Uterus (tissue), 4 donors: ENCODE data around the gene ETV1. TPM values are rescaled to one million over a fixed set of nuclear protein-coding genes. Genes with fewer than 3 reads are reported as not detected.

Experiments used
- DNase-seq, 2 donors: peaks; one replicate each; pipeline ENCODE4 v3.0.0-alpha.2; 2019 to 2020
- H3K27ac ChIP-seq, 2 donors: fragments of 200-600 bp; sonication (generic); 1 replicate in 1 of 2; 2 replicates in 1 of 2; pipeline ENCODE4 v1.5.1; 2016 to 2018
- H3K27me3 ChIP-seq, 2 donors: fragments of 200-600 bp; sonication (generic); one replicate each; pipeline ENCODE4 v1.5.1; 2018 to 2019; ENCODE audit warnings: control low read depth in 1 of 2
- H3K36me3 ChIP-seq, 2 donors: fragments of 200-600 bp; sonication (generic); one replicate each; pipeline ENCODE4 v1.5.1; 2019; ENCODE audit warnings: control low read depth in 1 of 2
- H3K4me1 ChIP-seq, 2 donors: fragments of 200-600 bp; sonication (generic); one replicate each; pipeline ENCODE4 v1.5.1; 2018 to 2019; ENCODE audit warnings: control low read depth in 1 of 2
- H3K4me3 ChIP-seq, 2 donors: fragments of 200-600 bp; sonication (generic); 1 replicate in 1 of 2; 2 replicates in 1 of 2; pipeline ENCODE4 v1.5.1; 2018 to 2019; ENCODE audit warnings: mild to moderate bottlenecking in 1 of 2
- H3K9me3 ChIP-seq, 2 donors: fragments of 200-600 bp; sonication (generic); one replicate each; pipeline ENCODE4 v1.5.1; 2019; ENCODE audit warnings: control low read depth in 1 of 2
- CTCF ChIP-seq, 4 experiments: fragments of 200-600 bp in 2 of 4; fragments of 450-650 bp in 2 of 4; sonication (generic) in 2 of 4; IDR thresholded peaks; one replicate each; pipeline ENCODE4 v1.5.1; 2016 to 2019; ENCODE audit warnings: antibody characterized with exemption in 4 of 4, mild to moderate bottlenecking in 2 of 4, moderate library complexity in 1 of 4
- POLR2A ChIP-seq, 2 donors: fragments of 450-650 bp; IDR thresholded peaks; one replicate each; pipeline ENCODE4 v1.6.1; 2016; ENCODE audit warnings: antibody characterized with exemption in 2 of 2, mild to moderate bottlenecking in 1 of 2, moderate library complexity in 1 of 2
- intact Hi-C: fragments of 100-400 bp; cut with DNase I; formaldehyde crosslinking; loops from one replicate; pipeline ENCODE4 v1.15.1; 2023; ENCODE audit warnings: low total_unique reads
- small RNA-seq: library from RNA; depleted of rRNA; stranded (forward); fragments of <200 nt; gene quantifications from one replicate; pipeline ENCODE3, GENCODE V24; 2016
- total RNA-seq, 4 donors: library from RNA; depleted of rRNA in 3 of 4; stranded (reverse); fragments of >200 nt in 3 of 4; gene quantifications; one replicate each; pipeline versions ENCODE4 v1.1.0 to v1.2.4, GENCODE V29; 2014 to 2023
- donor health status: DM: yes; HTN: yes; CAD: no.

ETV1 gene
- total RNA-seq, 4 donors from 2014 or later: 1.5 to 35.3 (median 5.2) TPM

GRCh38 chr7:13844954-13845353 is 144.5 kb downstream of the ETV1 start:
- intact Hi-C loops: no loop called here
- no peaks in the 10 kb centered on the region for H3K36me3 ChIP-seq
- H3K4me3 ChIP-seq: no peak overlapping the region
- DNase-seq: no peak
- no peaks in the 10 kb centered on the region for H3K27me3 ChIP-seq
- no peak overlapping the region for H3K27ac ChIP-seq
- H3K9me3 ChIP-seq: no peaks in the 10 kb centered on the region
- no peaks in the 10 kb centered on the region for H3K4me1 ChIP-seq
- TF ChIP-seq CTCF (IDR thresholded peaks at IDR 0.05) (no peak), POLR2A (IDR thresholded peaks at IDR 0.05) (no peak)

- Histone ChIP-seq H3K4me3 (no peak overlapping the region), H3K36me3 (no peaks in the 10 kb centered on the region), H3K9me3 (no peaks in the 10 kb centered on the region), H3K27me3 (no peaks in the 10 kb centered on the region), H3K27ac (no peak overlapping the region), H3K4me1 (no peaks in the 10 kb centered on the region)
- TF ChIP-seq CTCF (IDR thresholded peaks at IDR 0.05) (no peak), POLR2A (IDR thresholded peaks at IDR 0.05) (no peak)
- DNase-seq: no peak
- intact Hi-C loops: no loop called here
Observed at GRCh38 chr7:13841284-13841683, 148.2 kb downstream of the ETV1 start.

Small RNA genes lying within 50 kb of the gene (small RNA-seq; reads per million reads assigned to genes)
- not detected for gene RF00019
